Smooth muscle cell (in vitro differentiated cells): ENCODE results near the gene FAM174C. TPM values are rescaled to one million over a fixed set of nuclear protein-coding genes. Genes with fewer than 3 reads are reported as not detected.

Experiments
- DNase-seq: peaks from one replicate; lab custom pipeline; 2025; ENCODE audit not compliant: unreplicated experiment; lab: John Stamatoyannopoulos, UW
- H2AFZ ChIP-seq: fragments of 200-600 bp; sonication (generic); 2 replicates; pipeline ENCODE4 v1.6.0; 2016; ENCODE audit warnings: antibody characterized with exemption, low read depth, mild to moderate bottlenecking
- H3F3A ChIP-seq: fragments of 200-600 bp; sonication (generic); 2 replicates; pipeline ENCODE4 v1.6.0; 2017; ENCODE audit warnings: antibody characterized with exemption, low read depth
- H3K27ac ChIP-seq: fragments of 200-600 bp; sonication (generic); 2 replicates; pipeline ENCODE4 v1.5.1; 2016; ENCODE audit warnings: low read depth, mild to moderate bottlenecking
- H3K27me3 ChIP-seq: fragments of 200-600 bp; sonication (generic); 2 replicates; pipeline ENCODE4 v1.6.1; 2016; ENCODE audit warnings: low read depth, mild to moderate bottlenecking
- H3K36me3 ChIP-seq: fragments of 200-600 bp; sonication (generic); 2 replicates; pipeline ENCODE4 v1.5.1; 2016; ENCODE audit warnings: low read depth
- H3K4me1 ChIP-seq: fragments of 200-600 bp; sonication (generic); 2 replicates; pipeline ENCODE4 v1.5.1; 2016; ENCODE audit warnings: low read depth
- H3K4me2 ChIP-seq: fragments of 200-600 bp; sonication (generic); 2 replicates; pipeline ENCODE4 v1.6.0; 2016; ENCODE audit warnings: mild to moderate bottlenecking
- H3K4me3 ChIP-seq: fragments of 200-600 bp; sonication (generic); 2 replicates; pipeline ENCODE4 v1.5.1; 2016; ENCODE audit warnings: mild to moderate bottlenecking
- H3K79me2 ChIP-seq: fragments of 200-600 bp; sonication (generic); 2 replicates; pipeline ENCODE4 v1.6.0; 2016; ENCODE audit warnings: low read depth, mild to moderate bottlenecking
- H3K9ac ChIP-seq: fragments of 200-600 bp; sonication (generic); 2 replicates; pipeline ENCODE4 v1.6.0; 2016; ENCODE audit warnings: low read depth
- H3K9me3 ChIP-seq: fragments of 200-600 bp; sonication (generic); replicated peaks from 2 replicates; pipeline ENCODE4 v1.5.1; 2016; ENCODE audit warnings: low read depth
- H4K20me1 ChIP-seq: fragments of 200-600 bp; sonication (generic); 2 replicates; pipeline ENCODE4 v1.6.0; 2016; ENCODE audit warnings: low read depth
- CTCF ChIP-seq: fragments of 200-600 bp; sonication (generic); IDR thresholded peaks from 2 replicates; pipeline ENCODE4 v1.5.1; 2017; ENCODE audit warnings: borderline replicate concordance, mild to moderate bottlenecking, antibody characterized with exemption; ENCODE audit not compliant: insufficient read depth, poor library complexity, severe bottlenecking
- WGBS: methylation state at CpG from one replicate; pipeline ENCODE4 v1.1.7; 2016; ENCODE audit warnings: low lambda C conversion rate; 5-methylcytosine and 5-hydroxymethylcytosine counted together
- polyA plus RNA-seq: library from polyadenylated mRNA; unstranded; fragments of >200 nt; fragmentation: Nextera tagmentation; extraction: Ambion mirVana; gene quantifications from 2 replicates; pipeline ENCODE4 v1.2.1, GENCODE V29; 2016
- total RNA-seq: library from RNA; depleted of rRNA; stranded (reverse); fragments of >200 nt; gene quantifications from 2 replicates; pipeline ENCODE4 v1.2.3, GENCODE V29; 2014

Gene FAM174C
- total and polyA plus RNA-seq, 2 experiments from 2014 or later, result 41.5 to 75.6 TPM

- Histone ChIP-seq H3K36me3 (peaks cover 8% of the 10 kb centered on the region), H3K27ac (peak overlapping the region; percentile 96), H3K27me3 (no peaks in the 10 kb centered on the region), H3K4me3 (peak overlapping the region; percentile 69), H3K79me2 (peaks cover 52% of the 10 kb centered on the region), H3K4me2 (peak overlapping the region; percentile 99), H3K4me1 (peaks cover 23% of the 10 kb centered on the region), H4K20me1 (peaks cover 41% of the 10 kb centered on the region), H2AFZ (peak overlapping the region; percentile 42), H3F3A (peaks cover 33% of the 10 kb centered on the region), H3K9me3 (no peaks in the 10 kb centered on the region), H3K9ac (peak overlapping the region; percentile 88)
- no peak for DNase-seq
- TF ChIP-seq CTCF, result no peak
- 23% methylated on average over 30 of the region's 43 CpGs for WGBS
These were observed 772 bp downstream of the FAM174C start for GRCh38 chr19:1275976-1276627.

GRCh38 chr19:1276628-1277022 lies 1.3 kb downstream of the FAM174C start:
- peaks cover 36% of the 10 kb centered on the region for H4K20me1 ChIP-seq
- H3F3A ChIP-seq, result peaks cover 30% of the 10 kb centered on the region
- no peak for TF ChIP-seq CTCF
- peak overlapping the region; percentile 99 for H3K4me2 ChIP-seq
- H3K9me3 ChIP-seq, result no peaks in the 10 kb centered on the region
- peak overlapping the region; percentile 88 for H3K9ac ChIP-seq
- no peaks in the 10 kb centered on the region for H3K27me3 ChIP-seq
- peak overlapping the region; percentile 69 for H3K4me3 ChIP-seq
- peak overlapping the region; percentile 96 for H3K27ac ChIP-seq
- peaks cover 8% of the 10 kb centered on the region for H3K36me3 ChIP-seq
- no peak overlapping the region for H2AFZ ChIP-seq
- WGBS, result 85% methylated on average over 10 of the region's 10 CpGs
- no peak for DNase-seq
- H3K4me1 ChIP-seq, result peaks cover 19% of the 10 kb centered on the region
- peaks cover 47% of the 10 kb centered on the region for H3K79me2 ChIP-seq

- Histone ChIP-seq H3K4me2 (peak overlapping the region; percentile 99), H3K79me2 (peaks cover 43% of the 10 kb centered on the region), H2AFZ (no peak overlapping the region), H3K4me1 (peaks cover 19% of the 10 kb centered on the region), H3K36me3 (peaks cover 8% of the 10 kb centered on the region), H3K27me3 (no peaks in the 10 kb centered on the region), H3K9ac (no peak overlapping the region), H3F3A (peaks cover 30% of the 10 kb centered on the region), H3K4me3 (no peak overlapping the region), H3K9me3 (no peaks in the 10 kb centered on the region), H4K20me1 (peaks cover 31% of the 10 kb centered on the region), H3K27ac (no peak overlapping the region)
- no peak for DNase-seq
- 96% methylated on average over 15 of the region's 15 CpGs for WGBS
- TF ChIP-seq CTCF, result no peak
These were observed 1.7 kb downstream of the FAM174C start for GRCh38 chr19:1277061-1277460.

GRCh38 chr19:1278074-1278473 lies 2.7 kb downstream of the FAM174C start:
- Histone ChIP-seq H3K27ac (no peak overlapping the region), H3K9ac (no peak overlapping the region), H3K4me1 (peaks cover 19% of the 10 kb centered on the region), H2AFZ (no peak overlapping the region), H4K20me1 (peaks cover 21% of the 10 kb centered on the region), H3K4me3 (no peak overlapping the region), H3K79me2 (peaks cover 33% of the 10 kb centered on the region), H3K4me2 (no peak overlapping the region), H3K36me3 (no peaks in the 10 kb centered on the region), H3K9me3 (no peaks in the 10 kb centered on the region), H3K27me3 (no peaks in the 10 kb centered on the region), H3F3A (peaks cover 20% of the 10 kb centered on the region)
- DNase-seq, result no peak
- no peak for TF ChIP-seq CTCF
- WGBS, result 91% methylated on average over 12 of the region's 12 CpGs
